Astrocyte of the cerebellum (primary cell): ENCODE results near the gene IL4R.

Experiments
- DNase-seq: peaks from one replicate; pipeline ENCODE4 v3.0.0-alpha.2; 2011; ENCODE audit warnings: low read depth
- H3K4me3 ChIP-seq: 2 replicates; pipeline ENCODE4 v1.5.1; 2011; ENCODE audit warnings: mild to moderate bottlenecking, low read depth, low read length, moderate library complexity
- CTCF ChIP-seq: IDR thresholded peaks from 2 replicates; pipeline ENCODE4 v1.5.1; 2012; ENCODE audit warnings: low read length, low read depth, moderate library complexity, mild to moderate bottlenecking; ENCODE audit errors: missing control alignments
- in situ Hi-C: cut with HindIII; loops from 2 replicates; pipeline ENCODE4 v1.10.0; 2017; ENCODE audit warnings: low sequenced_read_pairs

Gene IL4R

GRCh38 chr16:27319257-27319965, 5.6 kb downstream of the IL4R start:
- TF ChIP-seq CTCF: no peak
- in situ Hi-C loops: no loop called here
- H3K4me3 ChIP-seq: no peak overlapping the region
- DNase-seq: no peak

- no peak for TF ChIP-seq CTCF
These were observed 6.7 kb downstream of the IL4R start for GRCh38 chr16:27320261-27321012.

GRCh38 chr16:27321013-27321915, 7.5 kb downstream of the IL4R start:
- in situ Hi-C loops: no loop called here
- H3K4me3 ChIP-seq: no peak overlapping the region
- TF ChIP-seq CTCF: no peak
- DNase-seq: no peak

More at GRCh38 chr16:27320261-27321012, 6.7 kb downstream of the IL4R start:
- H3K4me3 ChIP-seq: no peak overlapping the region
- in situ Hi-C loops: no loop called here
- no peak for DNase-seq

GRCh38 chr16:27322858-27323780, 9.3 kb downstream of the IL4R start:
- in situ Hi-C loops: no loop called here
- DNase-seq: no peak
- TF ChIP-seq CTCF: no peak
- no peak overlapping the region for H3K4me3 ChIP-seq

GRCh38 chr16:27323781-27324561, 10.2 kb downstream of the IL4R start:
- no peak overlapping the region for H3K4me3 ChIP-seq
- no peak for TF ChIP-seq CTCF
- no peak for DNase-seq
- in situ Hi-C loops: no loop called here
